Left lung (tissue), 10 donors: ENCODE data around the gene LMF1. TPM values are rescaled to one million over a fixed set of nuclear protein-coding genes. Genes with fewer than 3 reads are reported as not detected.

Source experiments
- ATAC-seq: fragments of 200-7000 bp; cut with Tn5 transposase; one replicate; pipeline ENCODE4 v1.9.1; 2020; ENCODE audit warnings: moderate library complexity
- DNase-seq, 4 donors: peaks; one replicate each; pipeline ENCODE4 v3.0.0-alpha.2; 2013 to 2020
- H3K27ac ChIP-seq, 2 donors: fragments of 200-600 bp; sonication (generic) in 1 of 2; one replicate each; pipeline versions ENCODE4 v1.5.0 to v1.8.0; 2020 to 2021
- H3K27me3 ChIP-seq, 2 donors: fragments of 200-600 bp; sonication (generic) in 1 of 2; one replicate each; pipeline versions ENCODE4 v1.5.0 to v1.8.0; 2020 to 2021
- H3K36me3 ChIP-seq, 2 donors: fragments of 200-600 bp; sonication (generic) in 1 of 2; one replicate each; pipeline versions ENCODE4 v1.5.0 to v1.8.0; 2020 to 2021
- H3K4me1 ChIP-seq, 2 donors: fragments of 200-600 bp; one replicate each; pipeline ENCODE4 v1.8.0; 2021
- H3K4me3 ChIP-seq, 2 donors: fragments of 200-600 bp; sonication (generic) in 1 of 2; one replicate each; pipeline versions ENCODE4 v1.5.0 to v1.8.0; 2020 to 2021; ENCODE audit warnings: mild to moderate bottlenecking in 1 of 2
- H3K9me3 ChIP-seq, 2 donors: fragments of 200-600 bp; sonication (generic) in 1 of 2; one replicate each; pipeline versions ENCODE4 v1.5.0 to v1.8.0; 2020 to 2021
- intact Hi-C, 2 donors: fragments of 100-400 bp; cut with DNase I; formaldehyde crosslinking; loops; one replicate each; pipeline versions ENCODE4 v1.11.2 to v1.14.2; 2022
- polyA plus RNA-seq, 6 donors: library from polyadenylated mRNA; unstranded; fragments of 120-200 nt; gene quantifications; one replicate each; pipeline ENCODE4 v1.2.1, GENCODE V29; 2013; ENCODE audit not compliant: insufficient read length in 6 of 6
- total RNA-seq, 2 donors: library from RNA; stranded (reverse); fragmentation: NEBNext Ultra II Directional; extraction: Animal tissue kit (Norgen Biotek cat#: 25700); gene quantifications; one replicate each; pipeline ENCODE4 v1.2.1, GENCODE V29; 2021
- TF ChIP-seq, protein P1 (sequence below), 2 donors: fragments of 200-600 bp; sonication (generic) in 1 of 2; IDR thresholded peaks; one replicate each; pipeline versions ENCODE4 v1.5.0 to v1.8.0; 2021; ENCODE audit warnings: antibody characterized with exemption in 2 of 2
- donor health status: DM: no; HTN: yes; CAD: no.
- donor health status: DM: no; HTN: no; CAD: no.

Gene LMF1
- total and polyA plus RNA-seq, 8 donors, result 15.5 to 23.1 (median 20.4) TPM

DNA sequence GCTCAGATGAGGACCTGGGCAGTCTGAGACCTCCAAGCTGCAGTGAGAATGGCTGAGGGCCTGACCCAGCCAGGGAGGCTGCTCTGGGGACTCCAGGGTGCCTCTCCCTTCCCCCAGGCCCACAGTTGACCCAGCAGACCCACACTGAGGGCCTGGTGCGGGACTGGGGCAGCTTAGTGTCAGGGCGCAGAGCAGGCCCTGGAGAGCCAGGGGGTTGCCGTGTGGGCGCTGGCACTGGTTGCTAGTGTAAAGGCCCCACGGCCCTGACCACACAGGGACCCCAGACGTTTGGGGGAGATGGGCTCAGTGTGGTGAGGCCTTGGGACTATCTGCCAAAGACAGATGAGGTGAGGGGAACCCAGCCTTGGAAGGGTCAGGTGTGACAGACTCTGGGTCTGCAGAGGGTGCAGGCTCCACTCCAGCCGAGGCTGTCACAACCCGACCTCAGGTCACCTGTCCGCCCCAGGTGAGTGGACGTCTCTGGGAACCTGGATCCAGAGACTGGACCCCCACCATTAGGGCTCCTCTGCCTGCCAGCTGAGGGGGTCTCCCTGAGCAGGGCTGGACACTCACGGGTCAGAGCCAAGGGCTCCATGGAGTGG is 119.5 kb downstream of the LMF1 start:
- no peaks in the 10 kb centered on the region for H3K4me1 ChIP-seq
- peaks cover 0 to 39% of the 10 kb centered on the region in 2 donors for H3K9me3 ChIP-seq
- DNase-seq (peak in 1 of 4 donors; percentile 39), ATAC-seq (no peak)
- no peak overlapping the region for H3K4me3 ChIP-seq
- H3K27me3 ChIP-seq, result no peaks in the 10 kb centered on the region
- intact Hi-C loops, result no loop called here
- TF ChIP-seq, protein P1, sequence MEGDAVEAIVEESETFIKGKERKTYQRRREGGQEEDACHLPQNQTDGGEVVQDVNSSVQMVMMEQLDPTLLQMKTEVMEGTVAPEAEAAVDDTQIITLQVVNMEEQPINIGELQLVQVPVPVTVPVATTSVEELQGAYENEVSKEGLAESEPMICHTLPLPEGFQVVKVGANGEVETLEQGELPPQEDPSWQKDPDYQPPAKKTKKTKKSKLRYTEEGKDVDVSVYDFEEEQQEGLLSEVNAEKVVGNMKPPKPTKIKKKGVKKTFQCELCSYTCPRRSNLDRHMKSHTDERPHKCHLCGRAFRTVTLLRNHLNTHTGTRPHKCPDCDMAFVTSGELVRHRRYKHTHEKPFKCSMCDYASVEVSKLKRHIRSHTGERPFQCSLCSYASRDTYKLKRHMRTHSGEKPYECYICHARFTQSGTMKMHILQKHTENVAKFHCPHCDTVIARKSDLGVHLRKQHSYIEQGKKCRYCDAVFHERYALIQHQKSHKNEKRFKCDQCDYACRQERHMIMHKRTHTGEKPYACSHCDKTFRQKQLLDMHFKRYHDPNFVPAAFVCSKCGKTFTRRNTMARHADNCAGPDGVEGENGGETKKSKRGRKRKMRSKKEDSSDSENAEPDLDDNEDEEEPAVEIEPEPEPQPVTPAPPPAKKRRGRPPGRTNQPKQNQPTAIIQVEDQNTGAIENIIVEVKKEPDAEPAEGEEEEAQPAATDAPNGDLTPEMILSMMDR (IDR thresholded peaks at IDR 0.05), result no peak
- no peaks in the 10 kb centered on the region for H3K36me3 ChIP-seq
- no peak overlapping the region for H3K27ac ChIP-seq

DNA sequence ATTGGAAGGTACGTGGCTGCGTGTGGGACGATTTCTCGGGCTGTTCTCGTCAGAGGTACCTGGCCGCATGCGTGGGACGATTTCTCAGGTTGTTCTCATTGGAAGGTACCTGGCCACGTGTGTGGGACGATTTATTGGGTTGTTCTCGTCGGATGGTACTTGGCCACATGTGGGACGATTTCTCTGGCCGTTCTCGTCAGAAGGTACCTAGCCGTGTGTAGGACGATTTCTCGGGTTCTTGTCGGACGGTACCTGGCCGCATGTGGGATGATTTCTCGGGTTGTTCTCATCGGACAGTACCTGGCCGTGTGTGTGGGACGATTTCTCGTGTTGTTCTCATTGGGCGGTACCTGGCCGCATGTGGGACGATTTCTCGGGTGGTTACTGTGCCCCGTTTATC is 120.1 kb downstream of the LMF1 start:
- H3K27ac ChIP-seq, result no peak overlapping the region
- peak in 1 of 4 donors; percentile 23 for DNase-seq
- H3K27me3 ChIP-seq, result no peaks in the 10 kb centered on the region
- peaks cover 0 to 33% of the 10 kb centered on the region in 2 donors for H3K9me3 ChIP-seq
- no peak for ATAC-seq
- TF ChIP-seq, protein P1 (IDR thresholded peaks at IDR 0.05), result no peak
- no peaks in the 10 kb centered on the region for H3K4me1 ChIP-seq
- H3K36me3 ChIP-seq, result no peaks in the 10 kb centered on the region
- H3K4me3 ChIP-seq, result no peak overlapping the region
- intact Hi-C loops, result no loop called here

DNA sequence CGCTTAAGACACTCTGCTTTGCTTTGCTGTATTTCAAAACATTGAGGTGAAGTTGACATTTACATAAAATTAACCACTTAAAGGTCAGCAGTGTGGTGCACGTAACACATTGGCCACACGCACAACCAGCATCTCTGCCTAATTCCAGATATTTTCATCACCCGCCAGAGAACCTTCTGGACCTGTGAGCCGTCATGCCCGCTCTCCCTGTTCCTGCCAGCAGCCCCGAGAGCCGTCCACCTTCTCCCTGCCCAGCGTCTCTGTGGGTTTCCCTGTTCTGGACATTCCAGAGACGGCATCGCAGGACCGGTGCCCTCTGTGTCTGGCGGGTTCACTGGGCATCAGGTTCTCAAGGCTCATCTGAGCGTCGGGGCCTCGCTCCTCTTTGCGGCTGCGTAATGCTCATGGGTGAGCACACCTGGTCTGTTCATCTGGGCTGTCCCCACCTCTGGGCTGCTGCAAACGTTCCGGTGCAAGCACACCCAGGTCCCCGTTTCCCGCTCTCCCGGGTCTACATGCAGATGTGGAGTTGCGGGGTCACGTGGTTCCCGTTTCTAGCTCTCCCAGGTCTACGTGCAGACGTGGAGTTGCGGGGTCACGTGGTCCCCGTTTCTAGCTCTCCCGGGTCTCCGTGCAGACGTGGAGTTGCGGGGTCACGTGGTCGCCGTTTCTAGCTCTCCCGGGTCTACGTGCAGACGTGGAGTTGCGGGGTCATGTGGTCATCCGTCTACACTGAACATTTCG is 122.1 kb downstream of the LMF1 start:
- no peak overlapping the region for H3K4me3 ChIP-seq
- no peaks in the 10 kb centered on the region for H3K36me3 ChIP-seq
- H3K27me3 ChIP-seq, result no peaks in the 10 kb centered on the region
- H3K4me1 ChIP-seq, result no peaks in the 10 kb centered on the region
- peaks cover 0 to 27% of the 10 kb centered on the region in 2 donors for H3K9me3 ChIP-seq
- no peak overlapping the region for H3K27ac ChIP-seq
- TF ChIP-seq, protein P1 (IDR thresholded peaks at IDR 0.05), result no peak
- ATAC-seq (no peak), DNase-seq (peak in 1 of 4 donors; percentile 62)
- intact Hi-C loops, result no loop called here

DNA sequence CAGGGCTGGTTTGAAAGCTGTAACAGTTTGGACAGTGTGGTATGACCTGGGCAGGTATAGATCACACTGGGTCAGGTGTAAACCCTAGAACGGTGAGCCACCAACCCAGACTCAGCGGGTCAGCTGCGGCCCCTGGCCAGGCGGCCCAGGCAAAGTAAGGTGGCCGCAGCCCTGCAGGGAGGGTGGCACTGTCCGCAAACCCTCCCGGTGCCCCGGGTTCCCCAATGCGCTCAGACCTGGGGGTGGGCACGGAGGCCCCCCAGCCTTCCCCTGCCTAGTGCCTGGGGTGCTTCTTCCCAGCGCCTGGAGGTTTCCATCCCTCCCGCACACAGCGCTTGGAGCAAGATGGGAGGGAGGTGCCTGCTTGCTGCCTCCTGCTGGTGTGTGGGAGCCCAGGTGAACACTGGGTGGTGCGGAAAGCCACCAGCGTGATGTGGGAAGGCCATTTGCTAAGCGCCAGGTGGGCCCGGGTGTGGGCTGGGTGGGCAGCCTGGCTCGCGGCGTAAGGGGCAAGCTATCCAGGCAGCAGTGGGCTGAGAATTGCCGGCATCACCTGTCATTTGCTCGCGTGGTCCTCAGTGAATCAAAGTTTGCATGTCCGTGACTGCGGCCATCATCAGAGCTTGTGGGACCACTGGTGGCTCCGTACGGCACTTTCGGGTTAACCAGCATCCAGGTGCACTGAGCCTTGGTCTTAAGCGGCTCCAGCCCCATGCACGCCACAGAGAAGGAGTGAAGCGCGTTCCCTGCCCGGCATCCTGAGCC is 122.9 kb downstream of the LMF1 start:
- TF ChIP-seq, protein P1 (IDR thresholded peaks at IDR 0.05), result no peak
- Histone ChIP-seq H3K27me3 (no peaks in the 10 kb centered on the region), H3K9me3 (peaks cover 0 to 27% of the 10 kb centered on the region in 2 donors), H3K27ac (no peak overlapping the region), H3K4me1 (no peaks in the 10 kb centered on the region), H3K36me3 (no peaks in the 10 kb centered on the region), H3K4me3 (no peak overlapping the region)
- intact Hi-C loops, result no loop called here
- no peak for ATAC-seq
- DNase-seq, result peak in 1 of 4 donors; percentile 50

DNA sequence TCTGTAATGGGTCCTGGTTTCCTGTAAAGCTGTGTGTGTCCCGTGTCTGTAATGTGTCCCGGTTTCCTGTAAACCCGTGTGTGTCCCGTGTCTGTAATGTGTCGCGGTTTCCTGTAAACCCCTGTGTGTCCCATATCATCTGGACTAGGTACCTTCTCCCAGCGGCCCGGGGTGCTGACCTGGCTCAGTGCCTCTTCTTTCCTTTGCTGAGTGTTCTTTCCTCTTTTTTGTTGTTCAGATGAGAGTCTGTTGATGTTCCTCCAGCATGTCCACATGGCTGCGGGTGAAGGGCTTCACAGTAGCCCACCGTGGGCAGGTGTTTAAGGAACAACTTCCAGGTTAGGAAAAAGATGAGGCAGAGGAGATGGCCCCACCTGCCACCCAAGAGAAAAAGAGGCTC is 123.6 kb downstream of the LMF1 start:
- ATAC-seq (no peak), DNase-seq (no peak)
- Histone ChIP-seq H3K27me3 (no peaks in the 10 kb centered on the region), H3K27ac (no peak overlapping the region), H3K36me3 (no peaks in the 10 kb centered on the region), H3K4me3 (no peak overlapping the region), H3K9me3 (peaks cover 0 to 26% of the 10 kb centered on the region in 2 donors), H3K4me1 (no peaks in the 10 kb centered on the region)
- TF ChIP-seq, protein P1 (IDR thresholded peaks at IDR 0.05), result no peak
- intact Hi-C loops, result no loop called here
